Vagina (tissue), 2 donors: ENCODE results near the gene BTNL9. TPM values are rescaled to one million over a fixed set of nuclear protein-coding genes. Genes with fewer than 3 reads are reported as not detected.

Source experiments
- DNase-seq, 2 donors: peaks; one replicate each; pipeline ENCODE4 v3.0.0-alpha.2; 2017; ENCODE audit errors: extremely low spot score in 2 of 2
- H3K27ac ChIP-seq: fragments of 200-600 bp; sonication (generic); one replicate; pipeline ENCODE4 v1.5.1; 2019
- H3K27me3 ChIP-seq: fragments of 200-600 bp; sonication (generic); one replicate; pipeline ENCODE4 v1.5.1; 2019
- H3K36me3 ChIP-seq, 2 donors: fragments of 200-600 bp; sonication (generic); one replicate each; pipeline ENCODE4 v1.5.1; 2017 to 2019
- H3K4me1 ChIP-seq: fragments of 200-600 bp; sonication (generic); one replicate; pipeline ENCODE4 v1.5.1; 2019
- H3K4me3 ChIP-seq, 2 donors: fragments of 200-600 bp; sonication (generic); 1 replicate in 1 of 2; 2 replicates in 1 of 2; pipeline ENCODE4 v1.5.1; 2016 to 2019
- H3K9me3 ChIP-seq: fragments of 200-600 bp; sonication (generic); one replicate; pipeline ENCODE4 v1.5.1; 2019
- POLR2A ChIP-seq, 2 donors: fragments of 450-650 bp; IDR thresholded peaks; one replicate each; pipeline ENCODE4 v1.6.1; 2017; ENCODE audit warnings: antibody characterized with exemption in 2 of 2, mild to moderate bottlenecking in 2 of 2, moderate library complexity in 2 of 2
- POLR2AphosphoS5 ChIP-seq, 2 donors: sonication (generic); formaldehyde crosslinking; IDR thresholded peaks; one replicate each; pipeline ENCODE4 v1.9.0; 2017; ENCODE audit warnings: antibody characterized with exemption in 2 of 2, mild to moderate bottlenecking in 2 of 2, low read depth in 1 of 2; ENCODE audit not compliant: insufficient read depth in 1 of 2
- intact Hi-C: fragments of 100-400 bp; cut with DNase I; formaldehyde crosslinking; loops from one replicate; pipeline ENCODE4 v1.15.1; 2023
- total RNA-seq: library from RNA; depleted of rRNA; stranded (reverse); fragments of >200 nt; gene quantifications from one replicate; pipeline ENCODE4 v1.2.3, GENCODE V29; 2016
- TF ChIP-seq, protein P1 (sequence below), 3 experiments: fragments of 450-650 bp in 2 of 3; fragments of 200-600 bp in 1 of 3; sonication (generic) in 1 of 3; IDR thresholded peaks; one replicate each; pipeline ENCODE4 v1.5.1; 2017 to 2019; ENCODE audit warnings: antibody characterized with exemption in 3 of 3, mild to moderate bottlenecking in 2 of 3, moderate library complexity in 2 of 3

BTNL9 gene
- total RNA-seq, 1 donor from 2014 or later = 34.1 TPM

DNA sequence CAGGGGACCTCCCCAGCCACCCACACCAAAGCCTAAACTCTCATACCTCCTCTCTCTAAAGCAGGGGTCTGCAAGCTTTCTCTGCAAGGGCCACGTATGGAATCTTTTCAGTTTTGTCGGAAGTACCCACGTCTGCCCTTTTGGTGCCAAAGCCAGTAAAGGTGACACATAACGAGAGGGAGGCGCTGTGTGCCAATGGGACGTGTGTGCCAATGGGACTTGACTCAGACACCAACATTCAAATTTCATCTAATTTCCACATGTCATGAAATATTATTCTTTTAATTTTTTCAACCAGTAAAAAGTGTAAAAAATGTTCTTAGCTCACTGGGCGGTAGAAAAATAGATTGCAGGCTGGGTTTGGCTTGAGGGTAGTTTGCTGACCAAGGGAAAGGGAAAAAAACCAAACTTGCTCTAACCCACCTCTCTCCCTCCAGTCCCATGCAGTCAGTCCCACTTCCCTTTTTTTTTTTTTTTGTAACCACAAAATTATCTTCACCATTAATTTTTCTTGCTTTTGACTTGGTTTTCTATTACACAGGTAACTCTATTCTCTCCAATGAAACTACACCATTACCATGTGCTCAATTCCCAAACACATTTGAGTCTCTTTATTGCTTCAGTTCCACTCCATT is 65.4 kb downstream of the BTNL9 start:
- Histone ChIP-seq H3K9me3 (no peaks in the 10 kb centered on the region), H3K4me1 (peaks cover under 1% of the 10 kb centered on the region), H3K27me3 (no peaks in the 10 kb centered on the region), H3K27ac (no peak overlapping the region), H3K36me3 (no peaks in the 10 kb centered on the region), H3K4me3 (no peak overlapping the region)
- DNase-seq = no peak
- TF ChIP-seq POLR2AphosphoS5 (IDR thresholded peaks at IDR 0.05; ENCODE audit: insufficient read depth in 1 of 2, low read depth in 1 of 2) (no peak), POLR2A (IDR thresholded peaks at IDR 0.05) (no peak)
- TF ChIP-seq, protein P1, sequence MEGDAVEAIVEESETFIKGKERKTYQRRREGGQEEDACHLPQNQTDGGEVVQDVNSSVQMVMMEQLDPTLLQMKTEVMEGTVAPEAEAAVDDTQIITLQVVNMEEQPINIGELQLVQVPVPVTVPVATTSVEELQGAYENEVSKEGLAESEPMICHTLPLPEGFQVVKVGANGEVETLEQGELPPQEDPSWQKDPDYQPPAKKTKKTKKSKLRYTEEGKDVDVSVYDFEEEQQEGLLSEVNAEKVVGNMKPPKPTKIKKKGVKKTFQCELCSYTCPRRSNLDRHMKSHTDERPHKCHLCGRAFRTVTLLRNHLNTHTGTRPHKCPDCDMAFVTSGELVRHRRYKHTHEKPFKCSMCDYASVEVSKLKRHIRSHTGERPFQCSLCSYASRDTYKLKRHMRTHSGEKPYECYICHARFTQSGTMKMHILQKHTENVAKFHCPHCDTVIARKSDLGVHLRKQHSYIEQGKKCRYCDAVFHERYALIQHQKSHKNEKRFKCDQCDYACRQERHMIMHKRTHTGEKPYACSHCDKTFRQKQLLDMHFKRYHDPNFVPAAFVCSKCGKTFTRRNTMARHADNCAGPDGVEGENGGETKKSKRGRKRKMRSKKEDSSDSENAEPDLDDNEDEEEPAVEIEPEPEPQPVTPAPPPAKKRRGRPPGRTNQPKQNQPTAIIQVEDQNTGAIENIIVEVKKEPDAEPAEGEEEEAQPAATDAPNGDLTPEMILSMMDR (IDR thresholded peaks at IDR 0.05) = no peak
- intact Hi-C loops = no loop called here

- intact Hi-C loops = no loop called here
- H3K27me3 ChIP-seq = no peaks in the 10 kb centered on the region
- no peaks in the 10 kb centered on the region for H3K9me3 ChIP-seq
- H3K4me1 ChIP-seq = no peaks in the 10 kb centered on the region
- H3K36me3 ChIP-seq = no peaks in the 10 kb centered on the region
- TF ChIP-seq, protein P1 (IDR thresholded peaks at IDR 0.05) = no peak
- no peak for TF ChIP-seq POLR2A (IDR thresholded peaks at IDR 0.05)
- no peak for TF ChIP-seq POLR2AphosphoS5 (IDR thresholded peaks at IDR 0.05; ENCODE audit: insufficient read depth in 1 of 2, low read depth in 1 of 2)
- H3K27ac ChIP-seq = no peak overlapping the region
- no peak for DNase-seq
- H3K4me3 ChIP-seq = no peak overlapping the region
Measured at GRCh38 chr5:181107699-181108098, 67.6 kb downstream of the BTNL9 start.

DNA sequence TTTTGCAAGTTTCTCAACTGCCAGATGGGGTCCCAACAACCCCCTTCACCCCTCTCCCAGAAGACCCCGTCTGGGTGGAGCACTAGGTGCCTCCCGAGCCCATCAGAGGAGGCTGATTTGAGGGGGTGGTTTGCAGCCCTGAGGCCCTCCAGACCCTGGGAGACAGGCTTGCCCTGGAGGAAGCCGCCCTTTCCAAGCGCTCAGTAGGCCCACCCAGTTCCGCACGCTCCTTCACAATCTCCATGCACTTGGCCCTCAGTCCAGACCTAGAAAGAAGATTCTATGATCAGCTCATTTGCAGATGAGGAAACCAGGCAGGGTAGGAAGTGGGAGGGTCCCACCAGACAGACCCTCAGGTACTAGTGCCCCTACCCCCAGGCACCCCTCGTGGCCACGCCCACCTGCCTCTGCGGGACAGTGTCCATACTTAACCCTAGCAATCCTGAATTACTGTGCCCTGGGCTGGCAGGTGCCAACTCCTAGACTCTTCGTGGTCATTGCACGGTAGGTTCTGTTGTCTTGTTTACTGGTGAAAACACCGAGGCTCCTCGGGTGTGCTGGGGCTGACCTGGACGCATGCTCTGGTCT is 68.6 kb downstream of the BTNL9 start:
- intact Hi-C loops = no loop called here
- no peaks in the 10 kb centered on the region for H3K27me3 ChIP-seq
- H3K4me1 ChIP-seq = no peaks in the 10 kb centered on the region
- H3K27ac ChIP-seq = no peak overlapping the region
- H3K4me3 ChIP-seq = no peak overlapping the region
- no peaks in the 10 kb centered on the region for H3K9me3 ChIP-seq
- TF ChIP-seq POLR2AphosphoS5 (IDR thresholded peaks at IDR 0.05; ENCODE audit: insufficient read depth in 1 of 2, low read depth in 1 of 2) = no peak
- TF ChIP-seq POLR2A (IDR thresholded peaks at IDR 0.05) = no peak
- TF ChIP-seq, protein P1 (IDR thresholded peaks at IDR 0.05) = no peak
- H3K36me3 ChIP-seq = no peaks in the 10 kb centered on the region
- no peak for DNase-seq

- no peak overlapping the region for H3K27ac ChIP-seq
- no peaks in the 10 kb centered on the region for H3K4me1 ChIP-seq
- intact Hi-C loops = no loop called here
- no peaks in the 10 kb centered on the region for H3K36me3 ChIP-seq
- TF ChIP-seq, protein P1 (IDR thresholded peaks at IDR 0.05) = no peak
- TF ChIP-seq POLR2A (IDR thresholded peaks at IDR 0.05) (no peak), POLR2AphosphoS5 (IDR thresholded peaks at IDR 0.05; ENCODE audit: insufficient read depth in 1 of 2, low read depth in 1 of 2) (no peak)
- peaks cover 2% of the 10 kb centered on the region for H3K27me3 ChIP-seq
- no peak for DNase-seq
- no peak overlapping the region for H3K4me3 ChIP-seq
- no peaks in the 10 kb centered on the region for H3K9me3 ChIP-seq
Measured at GRCh38 chr5:181109489-181110013, 69.5 kb downstream of the BTNL9 start.

GRCh38 chr5:181111010-181111409 is 70.9 kb downstream of the BTNL9 start:
- Histone ChIP-seq H3K9me3 (no peaks in the 10 kb centered on the region), H3K4me1 (peaks cover 5% of the 10 kb centered on the region), H3K36me3 (no peaks in the 10 kb centered on the region), H3K27ac (no peak overlapping the region), H3K4me3 (no peak overlapping the region), H3K27me3 (peaks cover 6% of the 10 kb centered on the region)
- no peak for TF ChIP-seq POLR2A (IDR thresholded peaks at IDR 0.05)
- TF ChIP-seq, protein P1 (IDR thresholded peaks at IDR 0.05) = no peak
- no peak for TF ChIP-seq POLR2AphosphoS5 (IDR thresholded peaks at IDR 0.05; ENCODE audit: insufficient read depth in 1 of 2, low read depth in 1 of 2)
- intact Hi-C loops = no loop called here
- no peak for DNase-seq
